Pons (tissue), 1 donor: Measurements from ENCODE around the gene FBRS.
"Not testable (repeated sequence)": the region's sequence is repeated elsewhere in the genome, so short reads cannot be mapped to it uniquely, and the experiment has no call there.

Experiments
- DNase-seq: peaks from one replicate; pipeline ENCODE4 v3.0.0-alpha.2; 2016; ENCODE audit warnings: low spot score

The FBRS gene

GRCh38 chr16:30657866-30658730 is at the start of gene FBRS:
Gene FBRS, plus strand, starts transcription at chr16:30658431. Its CDS starts 1,088 bp downstream, at chr16:30659519.
- DNase-seq: peak; percentile 100

- DNase-seq: no peak
Measured at GRCh38 chr16:30609002-30609925, 49.0 kb upstream of the FBRS start.

GRCh38 chr16:30609926-30610839 is 48.0 kb upstream of the FBRS start, which contains the start of gene ZNF689:
Gene ZNF689, minus strand, starts transcription at chr16:30610389. Its CDS starts 348 bp downstream, at chr16:30610041.
- peak; percentile 99 for DNase-seq

GRCh38 chr16:30615358-30616091 is 42.7 kb upstream of the FBRS start:
- peak; percentile 46 for DNase-seq

GRCh38 chr16:30619202-30619601 is 39.0 kb upstream of the FBRS start:
- no peak for DNase-seq

- no peak for DNase-seq
Measured at GRCh38 chr16:30619638-30620037, 38.6 kb upstream of the FBRS start.

GRCh38 chr16:30620169-30620568 is 38.1 kb upstream of the FBRS start:
- DNase-seq: no peak

GRCh38 chr16:30621765-30622164 is 36.5 kb upstream of the FBRS start:
- no peak for DNase-seq

- DNase-seq: no peak
Measured at GRCh38 chr16:30622455-30623032, 35.7 kb upstream of the FBRS start.

GRCh38 chr16:30623536-30624283 is 34.5 kb upstream of the FBRS start:
- no peak for DNase-seq

GRCh38 chr16:30626236-30626635 is 32.0 kb upstream of the FBRS start:
- no peak for DNase-seq

- DNase-seq: peak; percentile 91
Measured at GRCh38 chr16:30628628-30629540, 29.3 kb upstream of the FBRS start.

GRCh38 chr16:30632454-30632853 is 25.8 kb upstream of the FBRS start:
- not testable (repeated sequence) for DNase-seq

GRCh38 chr16:30633526-30633925 is 24.7 kb upstream of the FBRS start:
- no peak for DNase-seq

- no peak for DNase-seq
Measured at GRCh38 chr16:30636599-30636998, 21.6 kb upstream of the FBRS start.

- not testable (repeated sequence) for DNase-seq
Measured at GRCh38 chr16:30637139-30637538, 21.1 kb upstream of the FBRS start.

GRCh38 chr16:30637944-30638343 is 20.3 kb upstream of the FBRS start:
- DNase-seq: no peak

- DNase-seq: no peak
Measured at GRCh38 chr16:30641378-30641982, 16.8 kb upstream of the FBRS start.
